PC-9 (cell line): ENCODE results near the gene HELZ2.

ENCODE experiments used
- EZH2 ChIP-seq: fragments of 200-600 bp; sonication (generic); IDR thresholded peaks from 2 replicates; pipeline ENCODE4 v1.8.0; 2017; ENCODE audit warnings: antibody characterized with exemption, low read depth
- TF ChIP-seq, protein P1 (sequence below): fragments of 200-600 bp; sonication (generic); conservative IDR thresholded peaks from 2 replicates; pipeline ENCODE4 v1.6.1; 2017; ENCODE audit warnings: mixed run types, antibody characterized with exemption, mild to moderate bottlenecking, moderate library complexity

GRCh38 chr20:63544958-63545516 is 29.0 kb downstream of the HELZ2 start:
- TF ChIP-seq, protein P1, sequence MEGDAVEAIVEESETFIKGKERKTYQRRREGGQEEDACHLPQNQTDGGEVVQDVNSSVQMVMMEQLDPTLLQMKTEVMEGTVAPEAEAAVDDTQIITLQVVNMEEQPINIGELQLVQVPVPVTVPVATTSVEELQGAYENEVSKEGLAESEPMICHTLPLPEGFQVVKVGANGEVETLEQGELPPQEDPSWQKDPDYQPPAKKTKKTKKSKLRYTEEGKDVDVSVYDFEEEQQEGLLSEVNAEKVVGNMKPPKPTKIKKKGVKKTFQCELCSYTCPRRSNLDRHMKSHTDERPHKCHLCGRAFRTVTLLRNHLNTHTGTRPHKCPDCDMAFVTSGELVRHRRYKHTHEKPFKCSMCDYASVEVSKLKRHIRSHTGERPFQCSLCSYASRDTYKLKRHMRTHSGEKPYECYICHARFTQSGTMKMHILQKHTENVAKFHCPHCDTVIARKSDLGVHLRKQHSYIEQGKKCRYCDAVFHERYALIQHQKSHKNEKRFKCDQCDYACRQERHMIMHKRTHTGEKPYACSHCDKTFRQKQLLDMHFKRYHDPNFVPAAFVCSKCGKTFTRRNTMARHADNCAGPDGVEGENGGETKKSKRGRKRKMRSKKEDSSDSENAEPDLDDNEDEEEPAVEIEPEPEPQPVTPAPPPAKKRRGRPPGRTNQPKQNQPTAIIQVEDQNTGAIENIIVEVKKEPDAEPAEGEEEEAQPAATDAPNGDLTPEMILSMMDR, result no peak
- no peak for TF ChIP-seq EZH2
